Hepatocyte (in vitro differentiated cells): ENCODE measurements around the gene CAB39.

Experiments
- EZH2 ChIP-seq: fragments of 200-600 bp; sonication (generic); IDR thresholded peaks from 2 replicates; pipeline ENCODE4 v1.6.1; 2016; ENCODE audit warnings: antibody characterized with exemption, mild to moderate bottlenecking, borderline replicate concordance
- EZH2phosphoT487 ChIP-seq: fragments of 200-600 bp; sonication (generic); IDR thresholded peaks from one replicate; pipeline ENCODE4 v1.6.1; 2018; ENCODE audit warnings: antibody characterized with exemption, mild to moderate bottlenecking, low read depth, moderate library complexity; ENCODE audit not compliant: unreplicated experiment, severe bottlenecking
- TF ChIP-seq, protein P1 (sequence below): fragments of 200-600 bp; sonication (generic); IDR thresholded peaks from 2 replicates; pipeline ENCODE4 v1.5.1; 2016; ENCODE audit warnings: antibody characterized with exemption, mild to moderate bottlenecking; ENCODE audit not compliant: poor library complexity

DNA sequence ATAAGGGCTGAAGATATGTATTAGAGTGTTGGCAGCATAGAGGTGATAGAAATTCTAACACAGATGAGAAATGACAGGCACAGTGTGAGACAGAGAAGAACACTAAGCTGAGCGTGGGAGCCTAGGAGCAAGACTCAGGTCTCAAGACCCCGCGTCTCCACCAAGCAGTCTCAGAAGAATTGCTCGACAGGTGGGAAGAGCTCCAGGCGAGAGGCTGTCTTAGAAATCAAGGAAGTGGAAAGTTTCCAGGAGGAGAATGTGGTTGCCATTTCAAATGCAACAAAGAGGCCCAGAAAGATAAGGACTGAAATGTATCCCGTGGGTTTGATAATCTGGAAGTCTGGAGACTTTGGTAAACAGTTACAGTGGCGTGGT, 31.5 kb upstream of the CAB39 start:
- TF ChIP-seq, protein P1, sequence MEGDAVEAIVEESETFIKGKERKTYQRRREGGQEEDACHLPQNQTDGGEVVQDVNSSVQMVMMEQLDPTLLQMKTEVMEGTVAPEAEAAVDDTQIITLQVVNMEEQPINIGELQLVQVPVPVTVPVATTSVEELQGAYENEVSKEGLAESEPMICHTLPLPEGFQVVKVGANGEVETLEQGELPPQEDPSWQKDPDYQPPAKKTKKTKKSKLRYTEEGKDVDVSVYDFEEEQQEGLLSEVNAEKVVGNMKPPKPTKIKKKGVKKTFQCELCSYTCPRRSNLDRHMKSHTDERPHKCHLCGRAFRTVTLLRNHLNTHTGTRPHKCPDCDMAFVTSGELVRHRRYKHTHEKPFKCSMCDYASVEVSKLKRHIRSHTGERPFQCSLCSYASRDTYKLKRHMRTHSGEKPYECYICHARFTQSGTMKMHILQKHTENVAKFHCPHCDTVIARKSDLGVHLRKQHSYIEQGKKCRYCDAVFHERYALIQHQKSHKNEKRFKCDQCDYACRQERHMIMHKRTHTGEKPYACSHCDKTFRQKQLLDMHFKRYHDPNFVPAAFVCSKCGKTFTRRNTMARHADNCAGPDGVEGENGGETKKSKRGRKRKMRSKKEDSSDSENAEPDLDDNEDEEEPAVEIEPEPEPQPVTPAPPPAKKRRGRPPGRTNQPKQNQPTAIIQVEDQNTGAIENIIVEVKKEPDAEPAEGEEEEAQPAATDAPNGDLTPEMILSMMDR, result no peak
- TF ChIP-seq EZH2 (no peak), EZH2phosphoT487 (no peak)
